ENCODE measurements around the gene CPSF7. TPM values are rescaled to one million over a fixed set of nuclear protein-coding genes. Genes with fewer than 3 reads are reported as not detected.
"Not testable (repeated sequence)": the region's sequence is repeated elsewhere in the genome, so short reads cannot be mapped to it uniquely, and the experiment has no call there.

Gene CPSF7
- total RNA-seq, 1 donor from 2014 or later = 79.2 TPM

- no peak for DNase-seq (ENCODE audit: low spot score)
- intact Hi-C loops (cut with DNase I) = no loop called here
- no peak for ATAC-seq
Observed at GRCh38 chr11:61404641-61405040, 25.1 kb downstream of the CPSF7 start.

- DNase-seq (ENCODE audit: low spot score) = no peak
- intact Hi-C loops (cut with DNase I) = no loop called here
- ATAC-seq = no peak
Observed at GRCh38 chr11:61404103-61404502, 25.7 kb downstream of the CPSF7 start.

- ATAC-seq (no peak), DNase-seq (ENCODE audit: low spot score) (no peak)
- intact Hi-C loops (cut with DNase I) = no loop called here
Observed at GRCh38 chr11:61403658-61404057, 26.1 kb downstream of the CPSF7 start.

- intact Hi-C loops (cut with DNase I) = no loop called here
- DNase-seq (ENCODE audit: low spot score) (no peak), ATAC-seq (no peak)
Observed at GRCh38 chr11:61401573-61401972, 28.2 kb downstream of the CPSF7 start.

GRCh38 chr11:61401173-61401572 lies 28.6 kb downstream of the CPSF7 start:
- intact Hi-C loops (cut with DNase I) = no loop called here
- DNase-seq (ENCODE audit: low spot score) = no peak
- ATAC-seq = no peak

GRCh38 chr11:61392981-61393595 lies 36.7 kb downstream of the CPSF7 start:
- ATAC-seq = peak; percentile 38
- DNase-seq (ENCODE audit: low spot score) = no peak
- intact Hi-C loops (cut with DNase I) = no loop called here

GRCh38 chr11:61390161-61390560 lies 39.6 kb downstream of the CPSF7 start:
- ATAC-seq = no peak
- intact Hi-C loops (cut with DNase I) = no loop called here
- DNase-seq (ENCODE audit: low spot score) = no peak

GRCh38 chr11:61384271-61385242 lies 45.2 kb downstream of the CPSF7 start:
- ATAC-seq (peak; percentile 50), DNase-seq (ENCODE audit: low spot score) (no peak)
- intact Hi-C loops (cut with DNase I) = no loop called here

- intact Hi-C loops (cut with DNase I); ATAC-seq; DNase-seq (ENCODE audit: low spot score): not testable (repeated sequence)
Observed at GRCh38 chr11:61383859-61384258, 45.9 kb downstream of the CPSF7 start.

GRCh38 chr11:61380884-61381283 lies 48.9 kb downstream of the CPSF7 start:
- intact Hi-C loops (cut with DNase I) = no loop called here
- ATAC-seq (no peak), DNase-seq (ENCODE audit: low spot score) (no peak)

- intact Hi-C loops (cut with DNase I) = no loop called here
- ATAC-seq (peak; percentile 98), DNase-seq (ENCODE audit: low spot score) (no peak)
Observed at GRCh38 chr11:61378713-61379313, 51.0 kb downstream of the CPSF7 start.

GRCh38 chr11:61377461-61378160 lies 52.2 kb downstream of the CPSF7 start:
- DNase-seq (ENCODE audit: low spot score) (no peak), ATAC-seq (no peak)
- intact Hi-C loops (cut with DNase I) = no loop called here

- intact Hi-C loops (cut with DNase I) = no loop called here
- DNase-seq (ENCODE audit: low spot score) = peak; percentile 67
- ATAC-seq = no peak
Observed at GRCh38 chr11:61375761-61376108, 54.0 kb downstream of the CPSF7 start.

- no peak for DNase-seq (ENCODE audit: low spot score)
- ATAC-seq = no peak
- intact Hi-C loops (cut with DNase I) = no loop called here
Observed at GRCh38 chr11:61372659-61373420, 56.9 kb downstream of the CPSF7 start.

GRCh38 chr11:61370349-61371005 lies 59.3 kb downstream of the CPSF7 start:
- intact Hi-C loops (cut with DNase I) = no loop called here
- DNase-seq (ENCODE audit: low spot score) (no peak), ATAC-seq (no peak)

GRCh38 chr11:61369372-61370348 lies 60.1 kb downstream of the CPSF7 start:
- no peak for DNase-seq (ENCODE audit: low spot score)
- peak; percentile 96 for ATAC-seq
- intact Hi-C loops (cut with DNase I) = no loop called here

GRCh38 chr11:61368646-61369045 lies 61.1 kb downstream of the CPSF7 start:
- DNase-seq (ENCODE audit: low spot score) = no peak
- intact Hi-C loops (cut with DNase I) = no loop called here
- no peak for ATAC-seq

Measured in sciatic nerve (tissue), 2 donors.